Activated T-helper 17 cell treated with anti-CD3 and anti-CD28 coated beads, Interleukin-2, amount 50 U/mL, for 72 hours (primary cell): ENCODE data around the gene CPA1. TPM values are rescaled to one million over a fixed set of nuclear protein-coding genes. Genes with fewer than 3 reads are reported as not detected.

Experiments
- ATAC-seq: fragments of 150-1000 bp; cut with Tn5 transposase; replicated peaks from 2 replicates; pipeline ENCODE4 v1.10.0; 2021; ENCODE audit warnings: mild to moderate bottlenecking, moderate library complexity
- H3K27ac Mint-ChIP-seq: one replicate; pipeline ENCODE4 v1.8.0; 2022; ENCODE audit warnings: mixed read lengths
- H3K27me3 Mint-ChIP-seq: one replicate; pipeline ENCODE4 v1.8.0; 2022; ENCODE audit warnings: mixed read lengths
- H3K36me3 Mint-ChIP-seq: one replicate; pipeline ENCODE4 v1.8.0; 2022; ENCODE audit warnings: low read depth, mild to moderate bottlenecking, mixed read lengths
- H3K4me1 Mint-ChIP-seq: one replicate; pipeline ENCODE4 v1.8.0; 2022; ENCODE audit warnings: mixed read lengths
- H3K4me3 Mint-ChIP-seq: one replicate; pipeline ENCODE4 v1.8.0; 2022; ENCODE audit warnings: mild to moderate bottlenecking, mixed read lengths
- H3K9me3 Mint-ChIP-seq: one replicate; pipeline ENCODE4 v1.8.0; 2022; ENCODE audit warnings: mixed read lengths
- total RNA-seq, 2 donors: library from RNA; stranded (reverse); gene quantifications; one replicate each; pipeline ENCODE4 v1.2.3, GENCODE V29; 2022

The CPA1 gene
- total RNA-seq, 2 donors from 2014 or later: not detected

GRCh38 chr7:130390486-130390885, 10.2 kb downstream of the CPA1 start:
- H3K9me3 Mint-ChIP-seq: no peaks in the 10 kb centered on the region
- H3K4me1 Mint-ChIP-seq: peaks cover 12% of the 10 kb centered on the region
- H3K27me3 Mint-ChIP-seq: no peaks in the 10 kb centered on the region
- no peak overlapping the region for H3K27ac Mint-ChIP-seq
- H3K36me3 Mint-ChIP-seq: no peaks in the 10 kb centered on the region
- ATAC-seq: no peak
- no peak overlapping the region for H3K4me3 Mint-ChIP-seq

GRCh38 chr7:130393101-130393561, 12.8 kb downstream of the CPA1 start:
- Mint-ChIP-seq H3K27ac (no peak overlapping the region), H3K9me3 (no peaks in the 10 kb centered on the region), H3K4me1 (peaks cover 12% of the 10 kb centered on the region), H3K27me3 (no peaks in the 10 kb centered on the region), H3K4me3 (no peak overlapping the region), H3K36me3 (no peaks in the 10 kb centered on the region)
- ATAC-seq: no peak

GRCh38 chr7:130393841-130394411, 13.6 kb downstream of the CPA1 start:
- ATAC-seq: peak; percentile 12
- Mint-ChIP-seq H3K27ac (peak overlapping the region; percentile 75), H3K27me3 (no peaks in the 10 kb centered on the region), H3K9me3 (no peaks in the 10 kb centered on the region), H3K36me3 (no peaks in the 10 kb centered on the region), H3K4me1 (peaks cover 12% of the 10 kb centered on the region), H3K4me3 (peak overlapping the region; percentile 35)

- peak overlapping the region; percentile 35 for H3K4me3 Mint-ChIP-seq
- H3K4me1 Mint-ChIP-seq: peaks cover 12% of the 10 kb centered on the region
- no peaks in the 10 kb centered on the region for H3K36me3 Mint-ChIP-seq
- ATAC-seq: peak; percentile 74
- H3K27me3 Mint-ChIP-seq: no peaks in the 10 kb centered on the region
- H3K27ac Mint-ChIP-seq: peak overlapping the region; percentile 75
- no peaks in the 10 kb centered on the region for H3K9me3 Mint-ChIP-seq
Observed at GRCh38 chr7:130394421-130395195, 14.3 kb downstream of the CPA1 start.

- peaks cover 12% of the 10 kb centered on the region for H3K4me1 Mint-ChIP-seq
- no peaks in the 10 kb centered on the region for H3K9me3 Mint-ChIP-seq
- no peaks in the 10 kb centered on the region for H3K27me3 Mint-ChIP-seq
- ATAC-seq: no peak
- no peaks in the 10 kb centered on the region for H3K36me3 Mint-ChIP-seq
- no peak overlapping the region for H3K27ac Mint-ChIP-seq
- no peak overlapping the region for H3K4me3 Mint-ChIP-seq
Observed at GRCh38 chr7:130395421-130395820, 15.1 kb downstream of the CPA1 start.

GRCh38 chr7:130396109-130396508, 15.8 kb downstream of the CPA1 start:
- H3K4me1 Mint-ChIP-seq: peaks cover 12% of the 10 kb centered on the region
- no peaks in the 10 kb centered on the region for H3K36me3 Mint-ChIP-seq
- H3K9me3 Mint-ChIP-seq: no peaks in the 10 kb centered on the region
- H3K27ac Mint-ChIP-seq: no peak overlapping the region
- H3K27me3 Mint-ChIP-seq: no peaks in the 10 kb centered on the region
- ATAC-seq: no peak
- no peak overlapping the region for H3K4me3 Mint-ChIP-seq

- Mint-ChIP-seq H3K4me3 (no peak overlapping the region), H3K4me1 (peaks cover 12% of the 10 kb centered on the region), H3K27ac (no peak overlapping the region), H3K36me3 (peaks cover 5% of the 10 kb centered on the region), H3K27me3 (no peaks in the 10 kb centered on the region), H3K9me3 (no peaks in the 10 kb centered on the region)
- ATAC-seq: no peak
Observed at GRCh38 chr7:130397051-130397757, 16.9 kb downstream of the CPA1 start.

- no peaks in the 10 kb centered on the region for H3K27me3 Mint-ChIP-seq
- H3K36me3 Mint-ChIP-seq: peaks cover 7% of the 10 kb centered on the region
- H3K9me3 Mint-ChIP-seq: no peaks in the 10 kb centered on the region
- no peak for ATAC-seq
- peaks cover 12% of the 10 kb centered on the region for H3K4me1 Mint-ChIP-seq
- H3K4me3 Mint-ChIP-seq: no peak overlapping the region
- no peak overlapping the region for H3K27ac Mint-ChIP-seq
Observed at GRCh38 chr7:130397758-130398073, 17.4 kb downstream of the CPA1 start.

GRCh38 chr7:130398526-130399090, 18.3 kb downstream of the CPA1 start:
- H3K27ac Mint-ChIP-seq: no peak overlapping the region
- no peaks in the 10 kb centered on the region for H3K9me3 Mint-ChIP-seq

GRCh38 chr7:130400120-130400572, 19.9 kb downstream of the CPA1 start:
- Mint-ChIP-seq H3K4me1 (no peaks in the 10 kb centered on the region), H3K4me3 (no peak overlapping the region), H3K27ac (no peak overlapping the region)

More at GRCh38 chr7:130398526-130399090, 18.3 kb downstream of the CPA1 start:
- no peaks in the 10 kb centered on the region for H3K27me3 Mint-ChIP-seq
- H3K4me3 Mint-ChIP-seq: no peak overlapping the region
- peaks cover 10% of the 10 kb centered on the region for H3K4me1 Mint-ChIP-seq
- peaks cover 7% of the 10 kb centered on the region for H3K36me3 Mint-ChIP-seq
- ATAC-seq: no peak

GRCh38 chr7:130401101-130401500, 20.8 kb downstream of the CPA1 start:
- Mint-ChIP-seq H3K9me3 (no peaks in the 10 kb centered on the region), H3K36me3 (peaks cover 7% of the 10 kb centered on the region), H3K4me1 (no peaks in the 10 kb centered on the region), H3K27ac (no peak overlapping the region), H3K4me3 (no peak overlapping the region), H3K27me3 (no peaks in the 10 kb centered on the region)
- no peak for ATAC-seq

More at GRCh38 chr7:130400120-130400572, 19.9 kb downstream of the CPA1 start:
- H3K27me3 Mint-ChIP-seq: no peaks in the 10 kb centered on the region
- no peaks in the 10 kb centered on the region for H3K9me3 Mint-ChIP-seq
- peaks cover 7% of the 10 kb centered on the region for H3K36me3 Mint-ChIP-seq
- no peak for ATAC-seq

GRCh38 chr7:130401578-130401977, 21.3 kb downstream of the CPA1 start:
- no peaks in the 10 kb centered on the region for H3K4me1 Mint-ChIP-seq
- peaks cover 7% of the 10 kb centered on the region for H3K36me3 Mint-ChIP-seq
- no peaks in the 10 kb centered on the region for H3K9me3 Mint-ChIP-seq
- H3K4me3 Mint-ChIP-seq: no peak overlapping the region
- H3K27me3 Mint-ChIP-seq: no peaks in the 10 kb centered on the region
- no peak for ATAC-seq
- no peak overlapping the region for H3K27ac Mint-ChIP-seq

- no peak for ATAC-seq
- no peaks in the 10 kb centered on the region for H3K9me3 Mint-ChIP-seq
- H3K27ac Mint-ChIP-seq: no peak overlapping the region
- H3K4me1 Mint-ChIP-seq: no peaks in the 10 kb centered on the region
- peaks cover 7% of the 10 kb centered on the region for H3K36me3 Mint-ChIP-seq
- no peaks in the 10 kb centered on the region for H3K27me3 Mint-ChIP-seq
- H3K4me3 Mint-ChIP-seq: no peak overlapping the region
Observed at GRCh38 chr7:130405003-130405402, 24.7 kb downstream of the CPA1 start.

GRCh38 chr7:130409067-130409711, 28.9 kb downstream of the CPA1 start:
- H3K27ac Mint-ChIP-seq: no peak overlapping the region
- ATAC-seq: no peak
- no peaks in the 10 kb centered on the region for H3K4me1 Mint-ChIP-seq
- H3K4me3 Mint-ChIP-seq: no peak overlapping the region
- H3K36me3 Mint-ChIP-seq: no peaks in the 10 kb centered on the region
- no peaks in the 10 kb centered on the region for H3K9me3 Mint-ChIP-seq
- no peaks in the 10 kb centered on the region for H3K27me3 Mint-ChIP-seq
